Transverse colon (tissue), 4 donors: Measurements from ENCODE around the gene NXPH4. TPM values are rescaled to one million over a fixed set of nuclear protein-coding genes. Genes with fewer than 3 reads are reported as not detected.

Experiments used
- DNase-seq: peaks from one replicate; pipeline ENCODE4 v3.0.0-alpha.2; 2019
- H3K27ac ChIP-seq, 4 donors: fragments of 200-600 bp; sonication (generic); 2 replicates each; pipeline ENCODE4 v1.5.1; 2016 to 2018; ENCODE audit warnings: inconsistent platforms in 4 of 4
- H3K27me3 ChIP-seq: fragments of 200-600 bp; sonication (generic); 2 replicates; pipeline ENCODE4 v1.5.1; 2017; ENCODE audit warnings: inconsistent platforms
- H3K36me3 ChIP-seq, 4 donors: fragments of 200-600 bp; sonication (generic); 2 replicates each; pipeline ENCODE4 v1.5.1; 2017 to 2019; ENCODE audit warnings: inconsistent platforms in 4 of 4
- H3K4me1 ChIP-seq, 4 donors: fragments of 200-600 bp; sonication (generic); 2 replicates each; pipeline ENCODE4 v1.5.1; 2017 to 2020; ENCODE audit warnings: inconsistent platforms in 4 of 4
- H3K4me3 ChIP-seq, 4 donors: fragments of 200-600 bp; sonication (generic); 1 replicate in 1 of 4; 2 replicates in 3 of 4; pipeline versions ENCODE4 v1.5.1 to v1.6.1; 2017 to 2019; ENCODE audit warnings: inconsistent platforms in 4 of 4
- H3K9me3 ChIP-seq, 2 donors: fragments of 200-600 bp; sonication (generic); 2 replicates each; pipeline ENCODE4 v1.5.1; 2017 to 2019; ENCODE audit warnings: inconsistent platforms in 2 of 2
- EP300 ChIP-seq: sonication (generic); formaldehyde crosslinking; IDR thresholded peaks from one replicate; pipeline ENCODE4 v1.6.1; 2017; ENCODE audit warnings: antibody characterized with exemption, low read depth
- POLR2AphosphoS5 ChIP-seq, 3 donors: sonication (generic); formaldehyde crosslinking; IDR thresholded peaks; one replicate each; pipeline ENCODE4 v1.6.1; 2016; ENCODE audit warnings: antibody characterized with exemption in 3 of 3
- WGBS, 2 donors: methylation state at CpG; one replicate each; pipeline ENCODE4 v1.1.5; 2018; ENCODE audit warnings: low coverage in 1 of 2; 5-methylcytosine and 5-hydroxymethylcytosine counted together
- in situ Hi-C, 4 donors: fragments of 200-750 bp; cut with MboI; loops; one replicate each; pipeline versions ENCODE4 v1.15.0 to v1.15.1; 2017; ENCODE audit warnings: low sequenced_read_pairs in 3 of 4, low pct_ligation_motif_present in 1 of 4, low pct_unique_long_range_greater_than_20kb in 1 of 4
- intact Hi-C: fragments of 100-400 bp; cut with DNase I; formaldehyde crosslinking; loops from one replicate; pipeline ENCODE4 v1.15.1; 2023; ENCODE audit warnings: low total_unique reads
- total RNA-seq, 4 donors: library from RNA; depleted of rRNA; stranded (reverse); fragments of >200 nt; gene quantifications; one replicate each; pipeline ENCODE4 v1.1.0, GENCODE V29; 2016
- TF ChIP-seq, protein P1 (sequence below), 5 experiments: fragments of 200-600 bp in 3 of 5; fragments of 450-650 bp in 2 of 5; sonication (generic) in 3 of 5; IDR thresholded peaks; 1 replicate in 2 of 5; 2 replicates in 3 of 5; pipeline ENCODE4 v1.5.1; 2016 to 2017; ENCODE audit warnings: antibody characterized with exemption in 5 of 5, inconsistent platforms in 3 of 5, mild to moderate bottlenecking in 2 of 5, moderate library complexity in 1 of 5

Gene NXPH4
- total RNA-seq, 4 donors from 2014 or later, result not detected

DNA sequence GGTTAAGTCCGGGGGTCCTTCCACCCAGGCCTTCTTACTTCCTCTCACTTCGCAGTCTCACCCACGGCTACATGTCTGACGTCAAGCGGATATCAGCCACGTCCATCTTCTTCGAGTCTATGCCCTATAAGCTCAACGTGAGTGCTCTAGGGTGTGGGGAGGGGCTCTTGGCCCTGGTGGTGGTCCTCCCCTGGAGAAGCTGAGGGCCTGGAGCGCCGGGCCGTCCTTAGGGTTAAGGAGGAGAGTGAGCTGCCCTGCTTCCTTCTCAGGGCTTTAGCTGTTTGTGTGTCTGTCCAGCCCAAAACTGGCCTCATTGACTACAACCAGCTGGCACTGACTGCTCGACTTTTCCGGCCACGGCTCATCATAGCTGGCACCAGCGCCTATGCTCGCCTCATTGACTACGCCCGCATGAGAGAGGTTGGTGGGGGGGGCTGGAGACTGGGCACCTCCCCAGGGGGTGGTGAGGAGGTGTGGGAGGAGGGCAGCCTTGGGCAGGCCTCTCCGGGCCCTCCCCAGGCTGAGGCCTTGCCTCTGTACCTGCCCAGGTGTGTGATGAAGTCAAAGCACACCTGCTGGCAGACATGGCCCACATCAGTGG is 15.7 kb downstream of the NXPH4 start:
- H3K27ac ChIP-seq, result no peak overlapping the region
- WGBS, 2 donors, result 60 to 91% methylated on average over 1 to 19 of the region's 19 CpGs
- intact Hi-C loops, result no loop called here
- H3K9me3 ChIP-seq, result no peaks in the 10 kb centered on the region
- peaks cover 8 to 26% (median 17%) of the 10 kb centered on the region in 4 donors for H3K4me1 ChIP-seq
- H3K4me3 ChIP-seq, result no peak overlapping the region
- no peak for DNase-seq
- peaks cover 22% of the 10 kb centered on the region for H3K27me3 ChIP-seq
- in situ Hi-C loops, result no loop called here
- peaks cover 0 to 16% (median 0%) of the 10 kb centered on the region in 4 donors for H3K36me3 ChIP-seq
- TF ChIP-seq, protein P1, sequence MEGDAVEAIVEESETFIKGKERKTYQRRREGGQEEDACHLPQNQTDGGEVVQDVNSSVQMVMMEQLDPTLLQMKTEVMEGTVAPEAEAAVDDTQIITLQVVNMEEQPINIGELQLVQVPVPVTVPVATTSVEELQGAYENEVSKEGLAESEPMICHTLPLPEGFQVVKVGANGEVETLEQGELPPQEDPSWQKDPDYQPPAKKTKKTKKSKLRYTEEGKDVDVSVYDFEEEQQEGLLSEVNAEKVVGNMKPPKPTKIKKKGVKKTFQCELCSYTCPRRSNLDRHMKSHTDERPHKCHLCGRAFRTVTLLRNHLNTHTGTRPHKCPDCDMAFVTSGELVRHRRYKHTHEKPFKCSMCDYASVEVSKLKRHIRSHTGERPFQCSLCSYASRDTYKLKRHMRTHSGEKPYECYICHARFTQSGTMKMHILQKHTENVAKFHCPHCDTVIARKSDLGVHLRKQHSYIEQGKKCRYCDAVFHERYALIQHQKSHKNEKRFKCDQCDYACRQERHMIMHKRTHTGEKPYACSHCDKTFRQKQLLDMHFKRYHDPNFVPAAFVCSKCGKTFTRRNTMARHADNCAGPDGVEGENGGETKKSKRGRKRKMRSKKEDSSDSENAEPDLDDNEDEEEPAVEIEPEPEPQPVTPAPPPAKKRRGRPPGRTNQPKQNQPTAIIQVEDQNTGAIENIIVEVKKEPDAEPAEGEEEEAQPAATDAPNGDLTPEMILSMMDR (IDR thresholded peaks at IDR 0.05), result no peak
- no peak for TF ChIP-seq POLR2AphosphoS5 (IDR thresholded peaks at IDR 0.05)

DNA sequence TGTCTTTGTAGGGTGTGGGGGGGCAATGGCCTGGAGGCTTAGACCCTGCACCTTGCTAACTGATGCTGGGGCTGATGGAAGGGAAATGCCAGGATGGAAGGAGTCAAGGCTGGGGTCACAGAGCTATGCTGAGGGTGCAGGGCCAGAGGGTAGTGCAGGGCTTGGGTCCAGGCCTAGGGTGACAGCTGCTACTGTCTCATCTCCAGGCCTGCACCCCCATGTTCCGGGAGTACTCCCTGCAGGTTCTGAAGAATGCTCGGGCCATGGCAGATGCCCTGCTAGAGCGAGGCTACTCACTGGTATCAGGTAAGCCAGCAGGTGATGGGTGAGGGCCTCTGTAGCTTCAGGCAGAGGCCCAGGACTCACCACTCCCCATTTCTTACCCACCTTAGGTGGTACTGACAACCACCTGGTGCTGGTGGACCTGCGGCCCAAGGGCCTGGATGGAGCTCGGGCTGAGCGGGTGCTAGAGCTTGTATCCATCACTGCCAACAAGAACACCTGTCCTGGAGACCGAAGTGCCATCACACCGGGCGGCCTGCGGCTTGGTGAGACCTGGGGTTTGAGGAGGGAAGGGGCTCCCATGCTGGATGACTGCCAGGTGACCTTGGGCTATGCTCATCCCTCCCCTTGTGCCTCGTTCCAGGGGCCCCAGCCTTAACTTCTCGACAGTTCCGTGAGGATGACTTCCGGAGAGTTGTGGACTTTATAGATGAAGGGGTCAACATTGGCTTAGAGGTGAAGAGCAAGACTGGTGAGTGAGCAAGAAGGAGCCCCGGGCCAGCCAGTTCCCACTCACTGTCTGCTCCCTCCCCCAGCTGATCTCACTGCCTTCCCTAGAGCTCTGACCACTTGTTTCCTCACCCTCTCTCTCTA is 17.0 kb downstream of the NXPH4 start:
- DNase-seq, result no peak
- Histone ChIP-seq H3K9me3 (no peaks in the 10 kb centered on the region), H3K27ac (no peak overlapping the region), H3K4me3 (no peak overlapping the region), H3K4me1 (peaks cover 16 to 31% (median 24%) of the 10 kb centered on the region in 4 donors), H3K27me3 (peaks cover 35% of the 10 kb centered on the region), H3K36me3 (peaks cover 0 to 16% (median 0%) of the 10 kb centered on the region in 4 donors)
- intact Hi-C loops, result no loop called here
- in situ Hi-C loops, result no loop called here
- TF ChIP-seq, protein P1 (IDR thresholded peaks at IDR 0.05), result no peak
- WGBS, 2 donors, result 60 to 92% methylated on average over 1 to 15 of the region's 15 CpGs

DNA sequence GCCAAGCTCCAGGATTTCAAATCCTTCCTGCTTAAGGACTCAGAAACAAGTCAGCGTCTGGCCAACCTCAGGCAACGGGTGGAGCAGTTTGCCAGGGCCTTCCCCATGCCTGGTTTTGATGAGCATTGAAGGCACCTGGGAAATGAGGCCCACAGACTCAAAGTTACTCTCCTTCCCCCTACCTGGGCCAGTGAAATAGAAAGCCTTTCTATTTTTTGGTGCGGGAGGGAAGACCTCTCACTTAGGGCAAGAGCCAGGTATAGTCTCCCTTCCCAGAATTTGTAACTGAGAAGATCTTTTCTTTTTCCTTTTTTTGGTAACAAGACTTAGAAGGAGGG is 17.6 kb downstream of the NXPH4 start:
- peaks cover 40% of the 10 kb centered on the region for H3K27me3 ChIP-seq
- H3K9me3 ChIP-seq, result no peaks in the 10 kb centered on the region
- H3K4me3 ChIP-seq, result no peak overlapping the region
- intact Hi-C loops (no loop called here), in situ Hi-C loops (no loop called here)
- peaks cover 19 to 31% (median 26%) of the 10 kb centered on the region in 4 donors for H3K4me1 ChIP-seq
- no peak for TF ChIP-seq EP300
- peaks cover 0 to 16% (median 0%) of the 10 kb centered on the region in 4 donors for H3K36me3 ChIP-seq
- no peak for DNase-seq
- H3K27ac ChIP-seq, result no peak overlapping the region
- WGBS, 2 donors, result 71 to 87% methylated on average over 3 of the region's 3 CpGs

DNA sequence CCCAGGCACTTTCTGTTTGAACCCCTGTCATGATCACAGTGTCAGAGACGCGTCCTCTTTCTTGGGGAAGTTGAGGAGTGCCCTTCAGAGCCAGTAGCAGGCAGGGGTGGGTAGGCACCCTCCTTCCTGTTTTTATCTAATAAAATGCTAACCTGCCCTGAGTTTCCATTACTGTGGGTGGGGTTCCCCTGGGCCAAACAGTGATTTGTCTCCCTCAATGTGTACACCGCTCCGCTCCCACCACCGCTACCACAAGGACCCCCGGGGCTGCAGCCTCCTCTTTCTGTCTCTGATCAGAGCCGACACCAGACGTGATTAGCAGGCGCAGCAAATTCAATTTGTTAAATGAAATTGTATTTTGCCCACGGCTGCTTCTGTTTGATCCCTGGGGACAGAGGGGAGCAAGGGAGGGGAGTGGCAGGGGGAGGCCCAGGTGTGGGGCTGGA is 18.0 kb downstream of the NXPH4 start:
- intact Hi-C loops (no loop called here), in situ Hi-C loops (no loop called here)
- H3K36me3 ChIP-seq, result peaks cover 0 to 16% (median 0%) of the 10 kb centered on the region in 4 donors
- H3K4me3 ChIP-seq, result no peak overlapping the region
- H3K9me3 ChIP-seq, result no peaks in the 10 kb centered on the region
- no peak for DNase-seq
- H3K27me3 ChIP-seq, result peaks cover 43% of the 10 kb centered on the region
- peaks cover 19 to 33% (median 29%) of the 10 kb centered on the region in 4 donors for H3K4me1 ChIP-seq
- no peak for TF ChIP-seq POLR2AphosphoS5 (IDR thresholded peaks at IDR 0.05)
- 84 to 100% methylated on average over 2 to 10 of the region's 10 CpGs for WGBS, 2 donors
- no peak overlapping the region for H3K27ac ChIP-seq

DNA sequence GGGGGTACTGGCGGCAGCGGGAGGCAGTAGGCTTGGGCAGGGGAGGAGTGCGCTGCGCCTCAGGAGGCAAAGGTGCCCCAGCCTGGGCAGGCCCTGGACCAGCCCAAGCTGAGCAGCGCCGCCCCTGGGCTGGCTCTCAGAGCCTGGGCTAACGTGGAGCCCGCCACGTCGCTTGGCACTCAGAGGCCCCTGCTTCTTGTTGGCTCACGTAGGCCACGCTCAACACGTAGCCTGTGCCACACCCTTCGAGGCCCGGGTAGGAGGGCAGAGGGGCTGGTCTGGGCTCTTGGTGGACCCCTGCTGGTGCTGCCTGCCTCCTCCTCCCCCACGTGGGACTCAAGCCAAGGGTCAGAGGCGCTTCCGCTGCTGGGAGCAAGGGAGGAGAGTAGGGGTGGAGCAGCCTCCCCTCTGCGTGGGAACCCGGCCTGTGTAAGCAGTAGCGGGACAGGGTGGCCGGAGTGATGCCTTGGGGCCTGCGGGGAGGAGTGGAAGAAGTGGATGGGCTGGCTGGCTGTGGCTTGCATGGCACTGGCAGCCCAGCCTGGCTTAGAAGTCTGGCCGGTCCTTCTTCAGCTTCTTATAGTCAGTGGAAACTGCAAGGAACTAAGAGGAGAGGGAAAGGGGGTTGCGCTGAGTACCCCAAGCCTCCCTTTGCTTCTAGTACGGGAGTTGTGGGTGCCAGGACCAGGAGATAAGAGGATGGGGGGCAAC is 18.6 kb downstream of the NXPH4 start:
- no peak for DNase-seq
- Histone ChIP-seq H3K4me3 (no peak overlapping the region), H3K27ac (peak overlapping the region in 1 of 4 donors; percentile 5), H3K4me1 (peaks cover 22 to 35% (median 31%) of the 10 kb centered on the region in 4 donors), H3K9me3 (no peaks in the 10 kb centered on the region), H3K27me3 (peaks cover 49% of the 10 kb centered on the region), H3K36me3 (peaks cover 0 to 16% (median 0%) of the 10 kb centered on the region in 4 donors)
- WGBS, 2 donors, result 77 to 100% methylated on average over 2 to 25 of the region's 26 CpGs
- TF ChIP-seq POLR2AphosphoS5 (IDR thresholded peaks at IDR 0.05) (no peak), EP300 (no peak)
- TF ChIP-seq, protein P1 (IDR thresholded peaks at IDR 0.05), result no peak
- intact Hi-C loops, result no loop called here
- in situ Hi-C loops, result no loop called here
